OCI-LY7 (cell line): Measurements from ENCODE around the gene TMEM184A. TPM values are rescaled to one million over a fixed set of nuclear protein-coding genes. Genes with fewer than 3 reads are reported as not detected.

Experiments
- BruUV-seq: library from RNA; stranded (reverse); fragments of 400-500 nt; replicated peaks from 2 replicates; lab custom pipeline; 2021; lab: Mats Ljungman, UMichigan
- CTCF ChIA-PET: fragments of 300-600 bp; sonication (Branson Sonifier 250); formaldehyde crosslinking; loops from one replicate; lab custom pipeline; 2022; ENCODE audit warnings: antibody characterized with exemption; ENCODE audit not compliant: unreplicated experiment; lab: Charles Lee
- POLR2A ChIA-PET: fragments of 300-600 bp; sonication (Branson Sonifier 250); formaldehyde crosslinking; loops from one replicate; lab custom pipeline; 2022; ENCODE audit warnings: antibody characterized with exemption; lab: Charles Lee
- DNase-seq: peaks from one replicate; pipeline ENCODE4 v3.0.0-alpha.2; 2015; ENCODE audit warnings: low spot score
- H2AFZ ChIP-seq: fragments of 200-600 bp; sonication (generic), shearing (Covaris generic); 2 replicates; pipeline ENCODE4 v1.6.1; 2014; ENCODE audit warnings: mild to moderate bottlenecking, antibody characterized with exemption, low read length, moderate library complexity
- H3K27ac ChIP-seq: fragments of 200-600 bp; sonication (generic); 2 replicates; pipeline ENCODE4 v1.5.1; 2014; ENCODE audit warnings: mixed run types, low read depth, mild to moderate bottlenecking, moderate library complexity, low read length, inconsistent platforms; ENCODE audit not compliant: poor library complexity, severe bottlenecking
- H3K36me3 ChIP-seq: fragments of 200-600 bp; sonication (generic); 2 replicates; pipeline ENCODE4 v1.6.1; 2014; ENCODE audit warnings: mild to moderate bottlenecking, antibody characterized with exemption, low read length, moderate library complexity, mixed read lengths; ENCODE audit not compliant: insufficient read depth
- H3K4me1 ChIP-seq: fragments of 200-600 bp; sonication (generic); 2 replicates; pipeline ENCODE4 v1.5.1; 2014; ENCODE audit warnings: mild to moderate bottlenecking, low read length; ENCODE audit not compliant: insufficient read depth, poor library complexity, severe bottlenecking
- H3K4me2 ChIP-seq: fragments of 200-600 bp; sonication (generic); 2 replicates; pipeline ENCODE4 v1.6.1; 2014; ENCODE audit warnings: mild to moderate bottlenecking, low read length
- H3K4me3 ChIP-seq: fragments of 200-600 bp; sonication (generic); 2 replicates; pipeline ENCODE4 v1.5.1; 2014; ENCODE audit warnings: mild to moderate bottlenecking, low read depth, low read length; ENCODE audit not compliant: poor library complexity, severe bottlenecking
- H3K79me2 ChIP-seq: fragments of 200-600 bp; sonication (generic); 2 replicates; pipeline ENCODE4 v1.6.1; 2016; ENCODE audit warnings: low read depth, mild to moderate bottlenecking, low read length, moderate library complexity, mixed read lengths; ENCODE audit not compliant: insufficient read depth
- H3K9me2 ChIP-seq: fragments of 200-600 bp; sonication (generic); 2 replicates; pipeline ENCODE4 v1.6.1; 2016; ENCODE audit warnings: mild to moderate bottlenecking, low read length, mixed read lengths; ENCODE audit not compliant: insufficient read depth
- H3K9me3 ChIP-seq: fragments of 200-600 bp; sonication (generic); 2 replicates; pipeline ENCODE4 v1.6.1; 2014; ENCODE audit warnings: mild to moderate bottlenecking, mixed run types, low read length, mixed read lengths
- H4K20me1 ChIP-seq: fragments of 200-600 bp; sonication (generic); 2 replicates; pipeline ENCODE4 v1.6.1; 2014; ENCODE audit warnings: mild to moderate bottlenecking, antibody characterized with exemption, low read length, moderate library complexity, mixed read lengths; ENCODE audit not compliant: insufficient read depth
- CTCF ChIP-seq: fragments of 200-600 bp; sonication (generic); conservative IDR thresholded peaks from 2 replicates; pipeline ENCODE4 v1.5.1; 2014; ENCODE audit warnings: mild to moderate bottlenecking, antibody characterized with exemption, low read length, moderate library complexity, mixed read lengths
- EZH2phosphoT487 ChIP-seq: fragments of 200-600 bp; sonication (generic); IDR thresholded peaks from 2 replicates; pipeline ENCODE4 v1.6.1; 2018; ENCODE audit warnings: low read depth, borderline replicate concordance, mild to moderate bottlenecking, mixed run types, antibody characterized with exemption, low read length, moderate library complexity, mixed read lengths
- intact Hi-C: fragments of 100-400 bp; cut with micrococcal nuclease; formaldehyde crosslinking; loops from one replicate; pipeline ENCODE4 v1.10.0; 2022; ENCODE audit not compliant: unreplicated experiment
- total RNA-seq, 2 experiments: library from RNA; depleted of rRNA in 1 of 2; stranded (reverse); fragments of >200 nt in 1 of 2; shearing (Covaris generic) in 1 of 2; gene quantifications; 2 replicates each; pipeline ENCODE4 v1.2.3, GENCODE V29; 2014 to 2022

The TMEM184A gene
- total RNA-seq, 2 experiments from 2014 or later = 0.19 TPM; not detected in 1

- Histone ChIP-seq H3K9me2 (no peaks in the 10 kb centered on the region), H3K36me3 (peaks cover 32% of the 10 kb centered on the region), H2AFZ (no peak overlapping the region), H3K27ac (no peak overlapping the region), H3K4me2 (no peak overlapping the region), H3K4me3 (no peak overlapping the region), H4K20me1 (no peaks in the 10 kb centered on the region), H3K9me3 (no peaks in the 10 kb centered on the region), H3K79me2 (no peaks in the 10 kb centered on the region), H3K4me1 (no peaks in the 10 kb centered on the region)
- ChIA-PET POLR2A (no interaction called here), CTCF (no interaction called here)
- BruUV-seq = no TSS peak
- peak; percentile 23 for DNase-seq
- no peak for TF ChIP-seq EZH2phosphoT487
- TF ChIP-seq CTCF = peak; percentile 54
- intact Hi-C loops = loop anchor here (1.0 kb wide), 1 partner anchor 39 kb away; no protein-coding TSS in a partner anchor
Observed at GRCh38 chr7:1545417-1546246, 10.4 kb downstream of the TMEM184A start.

- H3K4me1 ChIP-seq = no peaks in the 10 kb centered on the region
- no peaks in the 10 kb centered on the region for H4K20me1 ChIP-seq
- H3K36me3 ChIP-seq = peaks cover 36% of the 10 kb centered on the region
- ChIA-PET CTCF (no interaction called here), POLR2A (no interaction called here)
- no peak overlapping the region for H2AFZ ChIP-seq
- intact Hi-C loops = loop anchor here (1.0 kb wide), 1 partner anchor 39 kb away; no protein-coding TSS in a partner anchor
- DNase-seq = no peak
- no peak overlapping the region for H3K27ac ChIP-seq
- H3K9me2 ChIP-seq = no peaks in the 10 kb centered on the region
- no TSS peak for BruUV-seq
- H3K9me3 ChIP-seq = no peaks in the 10 kb centered on the region
- H3K79me2 ChIP-seq = no peaks in the 10 kb centered on the region
- no peak overlapping the region for H3K4me3 ChIP-seq
- no peak for TF ChIP-seq EZH2phosphoT487
- TF ChIP-seq CTCF = no peak
- H3K4me2 ChIP-seq = no peak overlapping the region
Observed at GRCh38 chr7:1544896-1545416, 11.0 kb downstream of the TMEM184A start.
